Activated naive CD4-positive, alpha-beta T cell treated with anti-CD3 and anti-CD28 coated beads, Interleukin-2, amount 50 U/mL, for 16 hours (primary cell): ENCODE results near the gene DPP6.

Experiments used
- DNase-seq: peaks from one replicate; pipeline ENCODE4 v3.0.0-alpha.2; 2020

Gene DPP6

GRCh38 chr7:154474903-154475520 lies 422.8 kb downstream of the DPP6 start:
- no peak for DNase-seq

- DNase-seq = no peak
Measured at GRCh38 chr7:154475864-154476263, 423.7 kb downstream of the DPP6 start.

GRCh38 chr7:154480817-154481216 lies 428.6 kb downstream of the DPP6 start:
- DNase-seq = no peak

- DNase-seq = no peak
Measured at GRCh38 chr7:154482863-154483262, 430.7 kb downstream of the DPP6 start.

- DNase-seq = no peak
Measured at GRCh38 chr7:154484406-154484805, 432.2 kb downstream of the DPP6 start.

- no peak for DNase-seq
Measured at GRCh38 chr7:154484943-154485342, 432.7 kb downstream of the DPP6 start.

GRCh38 chr7:154489897-154490296 lies 437.7 kb downstream of the DPP6 start:
- no peak for DNase-seq

- no peak for DNase-seq
Measured at GRCh38 chr7:154493594-154493993, 441.4 kb downstream of the DPP6 start.

GRCh38 chr7:154497751-154498150 lies 445.6 kb downstream of the DPP6 start:
- DNase-seq = no peak

GRCh38 chr7:154503962-154504550 lies 451.9 kb downstream of the DPP6 start:
- no peak for DNase-seq

- DNase-seq = no peak
Measured at GRCh38 chr7:154504918-154505317, 452.7 kb downstream of the DPP6 start.

GRCh38 chr7:154505362-154505761 lies 453.2 kb downstream of the DPP6 start:
- DNase-seq = no peak

GRCh38 chr7:154509192-154509591 lies 457.0 kb downstream of the DPP6 start:
- DNase-seq = no peak

- DNase-seq = no peak
Measured at GRCh38 chr7:154512121-154512833, 460.1 kb downstream of the DPP6 start.

- DNase-seq = no peak
Measured at GRCh38 chr7:154517768-154518167, 465.6 kb downstream of the DPP6 start.

- no peak for DNase-seq
Measured at GRCh38 chr7:154519229-154519628, 467.0 kb downstream of the DPP6 start.

GRCh38 chr7:154530136-154530535 lies 477.9 kb downstream of the DPP6 start:
- DNase-seq = no peak

- DNase-seq = no peak
Measured at GRCh38 chr7:154532771-154533170, 480.6 kb downstream of the DPP6 start.

GRCh38 chr7:154540596-154540995 lies 488.4 kb downstream of the DPP6 start:
- no peak for DNase-seq

GRCh38 chr7:154541606-154542005 lies 489.4 kb downstream of the DPP6 start:
- no peak for DNase-seq

- DNase-seq = no peak
Measured at GRCh38 chr7:154546946-154547587, 494.9 kb downstream of the DPP6 start.

GRCh38 chr7:154553711-154554265 lies 501.6 kb downstream of the DPP6 start:
- DNase-seq = no peak

- DNase-seq = no peak
Measured at GRCh38 chr7:154559454-154559853, 507.3 kb downstream of the DPP6 start.

GRCh38 chr7:154564676-154565075 lies 512.5 kb downstream of the DPP6 start:
- DNase-seq = no peak
